ENCODE data around the gene KIF13A. TPM values are rescaled to one million over a fixed set of nuclear protein-coding genes. Genes with fewer than 3 reads are reported as not detected.
A peak's percentile ranks its signal among the peaks of the same experiment; 100 is the strongest.

Gene KIF13A
- total and polyA plus RNA-seq, 9 of the 15 experiments (the other 6 are each of a cell fraction or from before 2014, with no cell fraction given): 3.6 to 44.3 (median 29.7) TPM

DNA sequence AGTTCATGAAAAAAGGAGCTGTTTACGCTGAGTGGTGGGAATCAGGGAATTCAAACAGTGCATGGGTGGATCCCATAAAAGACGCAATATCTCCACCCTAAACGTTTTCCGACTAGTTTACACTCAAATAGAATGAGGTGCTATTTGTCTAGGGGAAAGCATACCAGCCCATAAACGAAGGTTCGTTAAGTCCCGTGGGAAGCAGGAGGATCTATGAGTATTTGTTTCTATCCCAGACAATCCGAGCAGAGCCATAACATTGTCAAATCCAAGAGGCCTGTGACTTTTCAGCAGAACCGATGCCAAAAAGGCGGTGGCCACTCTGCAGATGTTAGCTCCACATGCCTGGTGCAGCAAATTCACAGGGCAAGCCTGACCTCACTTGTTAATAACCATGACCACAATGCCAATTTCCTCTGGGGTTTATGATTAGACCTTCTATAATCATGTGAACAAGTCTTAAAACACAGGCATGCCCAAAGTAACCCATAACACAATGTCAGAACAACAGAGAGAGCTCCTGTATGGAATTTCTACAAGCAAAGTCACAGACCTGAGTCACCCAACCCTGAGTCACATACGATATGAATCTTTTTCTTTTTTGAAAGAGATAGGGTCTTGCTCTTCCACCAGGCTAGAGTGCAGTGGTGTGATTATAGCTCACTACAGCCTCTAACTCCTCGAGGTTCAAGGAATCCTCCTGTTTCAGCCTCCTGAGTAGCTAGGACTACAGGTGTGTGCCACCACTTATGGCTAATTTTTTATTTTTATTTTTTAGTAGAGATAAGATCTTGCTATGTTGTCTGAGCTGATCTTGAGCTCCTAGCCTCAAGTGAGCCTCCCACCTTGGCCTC, 123.3 kb downstream of the KIF13A start (continued):
- TF ChIP-seq, protein P1, sequence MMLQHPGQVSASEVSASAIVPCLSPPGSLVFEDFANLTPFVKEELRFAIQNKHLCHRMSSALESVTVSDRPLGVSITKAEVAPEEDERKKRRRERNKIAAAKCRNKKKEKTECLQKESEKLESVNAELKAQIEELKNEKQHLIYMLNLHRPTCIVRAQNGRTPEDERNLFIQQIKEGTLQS (IDR thresholded peaks at IDR 0.05): peak; percentile 87
- TF ChIP-seq, protein P1 (CRISPR knock-in tag; conservative IDR thresholded peaks at IDR 0.05): no peak
- TF ChIP-seq ZNF561 (CRISPR knock-in tag; conservative IDR thresholded peaks at IDR 0.05) (no peak), ZNF79 (CRISPR knock-in tag; IDR thresholded peaks at IDR 0.05; ENCODE audit: low read depth) (no peak), RAD21 (CRISPR knock-in tag; conservative IDR thresholded peaks at IDR 0.05 in 1 of 2, IDR thresholded peaks at IDR 0.05 in 1 of 2) (0 out of 4 replicates have a peak, but pooled peaks of 1 of the 2 experiments have one; percentile 11), RCOR1 (IDR thresholded peaks at IDR 0.05; ENCODE audit: borderline replicate concordance in 1 of 2, low read depth in 2 of 2, low read length in 2 of 2) (peak in 1 of 2 experiments; percentile 94; a peak in 2 of 4 replicates), TFAM (CRISPR knock-in tag; conservative IDR thresholded peaks at IDR 0.05) (no peak), C11orf30 (IDR thresholded peaks at IDR 0.05; ENCODE audit: low read depth) (peak; percentile 41; the same call in 1 of the 2 replicates), GATA2 (CRISPR knock-in tag; IDR thresholded peaks at IDR 0.05) (peak; percentile 63), SOX6 (IDR thresholded peaks at IDR 0.05) (peak; percentile 84), SMAD4 (CRISPR knock-in tag; conservative IDR thresholded peaks at IDR 0.05) (peak; percentile 22; the same call in 1 of the 2 replicates), KHSRP (IDR thresholded peaks at IDR 0.05) (no peak), TEAD1 (CRISPR knock-in tag; IDR thresholded peaks at IDR 0.05) (0 out of 4 replicates have a peak, but pooled peaks of 1 of the 2 experiments have one; percentile 17), ZEB2 (IDR thresholded peaks at IDR 0.05) (peak; percentile 43; the same call in 1 of the 2 replicates), EP400 (IDR thresholded peaks at IDR 0.05) (peak; percentile 31; the same call in 1 of the 2 replicates), MAFG (tag; conservative IDR thresholded peaks at IDR 0.05) (peak; percentile 54; the same call in 1 of the 2 replicates), DPF2 (IDR thresholded peaks at IDR 0.05) (peak; percentile 89), FOS (IDR thresholded peaks at IDR 0.05; ENCODE audit: extremely low read depth, insufficient read length) (peak; percentile 57)
- TF ChIP-seq, protein P2, sequence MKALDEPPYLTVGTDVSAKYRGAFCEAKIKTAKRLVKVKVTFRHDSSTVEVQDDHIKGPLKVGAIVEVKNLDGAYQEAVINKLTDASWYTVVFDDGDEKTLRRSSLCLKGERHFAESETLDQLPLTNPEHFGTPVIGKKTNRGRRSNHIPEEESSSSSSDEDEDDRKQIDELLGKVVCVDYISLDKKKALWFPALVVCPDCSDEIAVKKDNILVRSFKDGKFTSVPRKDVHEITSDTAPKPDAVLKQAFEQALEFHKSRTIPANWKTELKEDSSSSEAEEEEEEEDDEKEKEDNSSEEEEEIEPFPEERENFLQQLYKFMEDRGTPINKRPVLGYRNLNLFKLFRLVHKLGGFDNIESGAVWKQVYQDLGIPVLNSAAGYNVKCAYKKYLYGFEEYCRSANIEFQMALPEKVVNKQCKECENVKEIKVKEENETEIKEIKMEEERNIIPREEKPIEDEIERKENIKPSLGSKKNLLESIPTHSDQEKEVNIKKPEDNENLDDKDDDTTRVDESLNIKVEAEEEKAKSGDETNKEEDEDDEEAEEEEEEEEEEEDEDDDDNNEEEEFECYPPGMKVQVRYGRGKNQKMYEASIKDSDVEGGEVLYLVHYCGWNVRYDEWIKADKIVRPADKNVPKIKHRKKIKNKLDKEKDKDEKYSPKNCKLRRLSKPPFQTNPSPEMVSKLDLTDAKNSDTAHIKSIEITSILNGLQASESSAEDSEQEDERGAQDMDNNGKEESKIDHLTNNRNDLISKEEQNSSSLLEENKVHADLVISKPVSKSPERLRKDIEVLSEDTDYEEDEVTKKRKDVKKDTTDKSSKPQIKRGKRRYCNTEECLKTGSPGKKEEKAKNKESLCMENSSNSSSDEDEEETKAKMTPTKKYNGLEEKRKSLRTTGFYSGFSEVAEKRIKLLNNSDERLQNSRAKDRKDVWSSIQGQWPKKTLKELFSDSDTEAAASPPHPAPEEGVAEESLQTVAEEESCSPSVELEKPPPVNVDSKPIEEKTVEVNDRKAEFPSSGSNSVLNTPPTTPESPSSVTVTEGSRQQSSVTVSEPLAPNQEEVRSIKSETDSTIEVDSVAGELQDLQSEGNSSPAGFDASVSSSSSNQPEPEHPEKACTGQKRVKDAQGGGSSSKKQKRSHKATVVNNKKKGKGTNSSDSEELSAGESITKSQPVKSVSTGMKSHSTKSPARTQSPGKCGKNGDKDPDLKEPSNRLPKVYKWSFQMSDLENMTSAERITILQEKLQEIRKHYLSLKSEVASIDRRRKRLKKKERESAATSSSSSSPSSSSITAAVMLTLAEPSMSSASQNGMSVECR (CRISPR knock-in tag; IDR thresholded peaks at IDR 0.05): no peak
- TF ChIP-seq, protein P3, sequence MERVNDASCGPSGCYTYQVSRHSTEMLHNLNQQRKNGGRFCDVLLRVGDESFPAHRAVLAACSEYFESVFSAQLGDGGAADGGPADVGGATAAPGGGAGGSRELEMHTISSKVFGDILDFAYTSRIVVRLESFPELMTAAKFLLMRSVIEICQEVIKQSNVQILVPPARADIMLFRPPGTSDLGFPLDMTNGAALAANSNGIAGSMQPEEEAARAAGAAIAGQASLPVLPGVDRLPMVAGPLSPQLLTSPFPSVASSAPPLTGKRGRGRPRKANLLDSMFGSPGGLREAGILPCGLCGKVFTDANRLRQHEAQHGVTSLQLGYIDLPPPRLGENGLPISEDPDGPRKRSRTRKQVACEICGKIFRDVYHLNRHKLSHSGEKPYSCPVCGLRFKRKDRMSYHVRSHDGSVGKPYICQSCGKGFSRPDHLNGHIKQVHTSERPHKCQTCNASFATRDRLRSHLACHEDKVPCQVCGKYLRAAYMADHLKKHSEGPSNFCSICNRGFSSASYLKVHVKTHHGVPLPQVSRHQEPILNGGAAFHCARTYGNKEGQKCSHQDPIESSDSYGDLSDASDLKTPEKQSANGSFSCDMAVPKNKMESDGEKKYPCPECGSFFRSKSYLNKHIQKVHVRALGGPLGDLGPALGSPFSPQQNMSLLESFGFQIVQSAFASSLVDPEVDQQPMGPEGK (CRISPR knock-in tag; IDR thresholded peaks at IDR 0.05; ENCODE audit: borderline replicate concordance): no peak
